Measurements from ENCODE around the gene ALDH5A1.
A peak's percentile ranks its signal among the peaks of the same experiment; 100 is the strongest.

Gene ALDH5A1

GRCh38 chr6:24494821-24495795 is at the start of gene ALDH5A1:
ALDH5A1 (plus strand) TSS chr6:24494969; CDS start chr6:24494997, 28 bp downstream.
- peaks cover 22% of the 10 kb centered on the region for H3K27me3 ChIP-seq (ENCODE audit: insufficient read depth, insufficient read length)
- H3K9ac ChIP-seq (ENCODE audit: insufficient read length, low read depth): peak within 1 kb of the TSS; percentile 70
- peak; percentile 40 for DNase-seq (ENCODE audit: low read depth, low spot score)
- H3K4me1 ChIP-seq (ENCODE audit: insufficient read depth, insufficient read length): no peaks in the 10 kb centered on the region
- no peaks in the 10 kb centered on the region for H3K9me3 ChIP-seq (ENCODE audit: insufficient read depth, low read length)
- peak within 1 kb of the TSS; percentile 52 for H3K4me3 ChIP-seq (ENCODE audit: insufficient read length, low read depth)
- TF ChIP-seq ZNF274 (IDR thresholded peaks at IDR 0.05; ENCODE audit: low read depth, low read length): no peak
- TF ChIP-seq YY1 (IDR thresholded peaks at IDR 0.05; ENCODE audit: insufficient read depth, insufficient read length): no peak
- no peak for TF ChIP-seq SUZ12 (IDR thresholded peaks at IDR 0.05; ENCODE audit: extremely low read depth, insufficient read depth, insufficient read length)
- H3K36me3 ChIP-seq (ENCODE audit: insufficient read depth, insufficient read length, low read length): no peaks in the 10 kb centered on the region

DNA sequence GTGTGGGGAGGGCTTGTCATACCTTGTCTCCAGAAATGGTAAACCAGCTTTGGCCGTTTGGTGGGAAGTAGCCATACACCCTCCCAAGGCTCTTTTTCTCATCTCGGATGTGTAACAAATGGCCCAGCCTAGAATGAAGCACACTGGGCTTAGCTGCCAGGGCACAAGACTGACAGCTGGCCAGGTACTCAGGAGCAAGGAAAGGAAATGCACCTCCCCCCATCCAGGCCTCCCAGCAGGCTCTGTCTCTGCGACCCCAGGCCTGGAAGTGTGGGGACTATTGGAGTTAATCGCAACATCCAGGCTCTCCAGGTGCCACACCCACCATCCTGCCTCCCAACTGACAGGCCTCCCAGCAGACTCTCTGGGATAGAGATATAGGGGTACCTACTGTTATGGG is 49.1 kb upstream of the ALDH5A1 start:
- no peaks in the 10 kb centered on the region for H3K4me1 ChIP-seq (ENCODE audit: insufficient read depth, insufficient read length)
- TF ChIP-seq ZNF274 (IDR thresholded peaks at IDR 0.05; ENCODE audit: low read depth, low read length): no peak
- no peak for TF ChIP-seq SUZ12 (IDR thresholded peaks at IDR 0.05; ENCODE audit: extremely low read depth, insufficient read depth, insufficient read length)
- H3K9ac ChIP-seq (ENCODE audit: insufficient read length, low read depth): no peak overlapping the region
- no peak for DNase-seq (ENCODE audit: low read depth, low spot score)
- no peak overlapping the region for H3K4me3 ChIP-seq (ENCODE audit: insufficient read length, low read depth)
- no peaks in the 10 kb centered on the region for H3K9me3 ChIP-seq (ENCODE audit: insufficient read depth, low read length)
- no peaks in the 10 kb centered on the region for H3K36me3 ChIP-seq (ENCODE audit: insufficient read depth, insufficient read length, low read length)
- H3K27me3 ChIP-seq (ENCODE audit: insufficient read depth, insufficient read length): no peaks in the 10 kb centered on the region

GRCh38 chr6:24446670-24447069 is 48.1 kb upstream of the ALDH5A1 start:
- Histone ChIP-seq H3K36me3 (ENCODE audit: insufficient read depth, insufficient read length, low read length) (no peaks in the 10 kb centered on the region), H3K4me3 (ENCODE audit: insufficient read length, low read depth) (no peak overlapping the region), H3K27me3 (ENCODE audit: insufficient read depth, insufficient read length) (no peaks in the 10 kb centered on the region), H3K9ac (ENCODE audit: insufficient read length, low read depth) (no peak overlapping the region), H3K9me3 (ENCODE audit: insufficient read depth, low read length) (no peaks in the 10 kb centered on the region), H3K4me1 (ENCODE audit: insufficient read depth, insufficient read length) (no peaks in the 10 kb centered on the region)
- DNase-seq (ENCODE audit: low read depth, low spot score): no peak
- no peak for TF ChIP-seq ZNF274 (IDR thresholded peaks at IDR 0.05; ENCODE audit: low read depth, low read length)
- no peak for TF ChIP-seq YY1 (IDR thresholded peaks at IDR 0.05; ENCODE audit: insufficient read depth, insufficient read length)
- no peak for TF ChIP-seq SUZ12 (IDR thresholded peaks at IDR 0.05; ENCODE audit: extremely low read depth, insufficient read depth, insufficient read length)

- no peak overlapping the region for H3K4me3 ChIP-seq (ENCODE audit: insufficient read length, low read depth)
- no peak for DNase-seq (ENCODE audit: low read depth, low spot score)
- H3K36me3 ChIP-seq (ENCODE audit: insufficient read depth, insufficient read length, low read length): no peaks in the 10 kb centered on the region
- no peaks in the 10 kb centered on the region for H3K27me3 ChIP-seq (ENCODE audit: insufficient read depth, insufficient read length)
- H3K9ac ChIP-seq (ENCODE audit: insufficient read length, low read depth): no peak overlapping the region
- H3K4me1 ChIP-seq (ENCODE audit: insufficient read depth, insufficient read length): no peaks in the 10 kb centered on the region
- no peak for TF ChIP-seq YY1 (IDR thresholded peaks at IDR 0.05; ENCODE audit: insufficient read depth, insufficient read length)
- no peak for TF ChIP-seq ZNF274 (IDR thresholded peaks at IDR 0.05; ENCODE audit: low read depth, low read length)
- no peak for TF ChIP-seq SUZ12 (IDR thresholded peaks at IDR 0.05; ENCODE audit: extremely low read depth, insufficient read depth, insufficient read length)
- H3K9me3 ChIP-seq (ENCODE audit: insufficient read depth, low read length): no peaks in the 10 kb centered on the region
Observed at GRCh38 chr6:24448396-24448795, 46.4 kb upstream of the ALDH5A1 start.

DNA sequence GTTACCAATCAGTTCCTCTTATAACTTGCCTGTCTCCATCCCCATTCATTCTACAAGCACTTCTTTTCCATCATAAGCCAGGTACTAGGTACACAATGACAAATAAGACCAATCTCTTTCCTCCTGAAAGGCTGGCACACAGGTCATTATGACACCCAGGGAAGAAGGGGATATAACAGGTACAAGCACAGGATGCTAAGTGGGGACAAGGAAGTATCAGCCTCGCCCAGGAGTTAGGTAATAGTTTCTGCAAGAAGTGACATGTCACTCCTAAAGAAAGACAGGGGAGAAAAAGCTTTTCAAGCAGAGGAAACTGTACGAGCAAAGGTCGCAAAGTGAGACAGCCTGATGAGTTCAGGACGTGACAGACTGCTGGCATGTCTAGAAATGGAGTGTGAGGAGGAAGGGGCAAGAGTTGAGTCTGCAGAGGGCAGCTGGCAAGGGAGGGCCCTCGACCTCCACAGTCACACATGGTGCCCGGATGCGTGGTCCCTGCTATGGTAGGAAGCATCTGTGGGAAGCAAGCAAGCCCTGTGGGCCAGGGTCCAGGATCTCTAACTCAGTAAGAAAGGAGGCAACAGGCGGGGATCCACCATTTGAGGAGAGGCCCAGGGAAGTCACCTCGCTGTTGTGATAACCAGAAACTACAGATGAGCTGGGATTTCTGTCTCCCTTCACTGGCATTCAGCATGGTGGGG is 45.8 kb upstream of the ALDH5A1 start:
- H3K36me3 ChIP-seq (ENCODE audit: insufficient read depth, insufficient read length, low read length): no peaks in the 10 kb centered on the region
- no peaks in the 10 kb centered on the region for H3K4me1 ChIP-seq (ENCODE audit: insufficient read depth, insufficient read length)
- H3K4me3 ChIP-seq (ENCODE audit: insufficient read length, low read depth): no peak overlapping the region
- H3K27me3 ChIP-seq (ENCODE audit: insufficient read depth, insufficient read length): no peaks in the 10 kb centered on the region
- DNase-seq (ENCODE audit: low read depth, low spot score): no peak
- H3K9me3 ChIP-seq (ENCODE audit: insufficient read depth, low read length): no peaks in the 10 kb centered on the region
- TF ChIP-seq SUZ12 (IDR thresholded peaks at IDR 0.05; ENCODE audit: extremely low read depth, insufficient read depth, insufficient read length) (no peak), ZNF274 (IDR thresholded peaks at IDR 0.05; ENCODE audit: low read depth, low read length) (no peak), YY1 (IDR thresholded peaks at IDR 0.05; ENCODE audit: insufficient read depth, insufficient read length) (no peak)
- H3K9ac ChIP-seq (ENCODE audit: insufficient read length, low read depth): no peak overlapping the region

- Histone ChIP-seq H3K36me3 (ENCODE audit: insufficient read depth, insufficient read length, low read length) (no peaks in the 10 kb centered on the region), H3K9ac (ENCODE audit: insufficient read length, low read depth) (no peak overlapping the region), H3K4me3 (ENCODE audit: insufficient read length, low read depth) (no peak overlapping the region), H3K9me3 (ENCODE audit: insufficient read depth, low read length) (no peaks in the 10 kb centered on the region), H3K27me3 (ENCODE audit: insufficient read depth, insufficient read length) (no peaks in the 10 kb centered on the region), H3K4me1 (ENCODE audit: insufficient read depth, insufficient read length) (no peaks in the 10 kb centered on the region)
- DNase-seq (ENCODE audit: low read depth, low spot score): no peak
- TF ChIP-seq ZNF274 (IDR thresholded peaks at IDR 0.05; ENCODE audit: low read depth, low read length) (no peak), YY1 (IDR thresholded peaks at IDR 0.05; ENCODE audit: insufficient read depth, insufficient read length) (no peak), SUZ12 (IDR thresholded peaks at IDR 0.05; ENCODE audit: extremely low read depth, insufficient read depth, insufficient read length) (no peak)
Observed at GRCh38 chr6:24451581-24452388, 43.0 kb upstream of the ALDH5A1 start.

Data from NT2/D1 (cell line).